Stimulated activated CD8-positive, alpha-beta memory T cell treated with anti-CD3 and anti-CD28 coated beads, Interleukin-15, amount 100 ng/mL, for 24 hours (primary cell): ENCODE results near the gene CKAP2L.
"Not testable (repeated sequence)": the region's sequence is repeated elsewhere in the genome, so short reads cannot be mapped to it uniquely, and the experiment has no call there.

Source experiments
- DNase-seq: peaks from one replicate; pipeline ENCODE4 v3.0.0-alpha.2; 2020; ENCODE audit warnings: low read depth

The CKAP2L gene

GRCh38 chr2:112725545-112726457 lies 38.6 kb downstream of the CKAP2L start:
- DNase-seq = no peak

GRCh38 chr2:112724591-112725525 lies 39.6 kb downstream of the CKAP2L start:
- DNase-seq = no peak

- DNase-seq = no peak
Observed at GRCh38 chr2:112723995-112724394, 40.4 kb downstream of the CKAP2L start.

DNA sequence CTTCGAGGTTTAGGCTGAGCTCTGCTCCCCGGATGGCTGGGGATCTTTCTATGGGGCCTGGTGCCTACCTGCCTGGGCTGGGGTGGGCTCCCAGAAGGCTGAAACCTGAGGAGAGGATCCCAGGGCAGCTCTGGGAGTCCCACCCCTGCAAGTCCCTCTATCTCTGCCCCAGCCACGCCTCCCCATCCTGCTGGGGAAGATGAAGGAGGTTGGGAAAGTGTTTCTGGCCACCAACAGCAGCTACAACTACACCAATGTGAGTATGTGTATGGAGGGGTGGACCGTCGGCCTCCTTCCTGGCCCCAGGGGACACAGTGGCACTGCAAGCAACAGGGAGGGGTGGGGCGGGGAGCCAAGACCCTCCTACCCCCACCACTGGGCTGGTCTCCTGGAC lies 40.9 kb downstream of the CKAP2L start:
- DNase-seq = no peak

DNA sequence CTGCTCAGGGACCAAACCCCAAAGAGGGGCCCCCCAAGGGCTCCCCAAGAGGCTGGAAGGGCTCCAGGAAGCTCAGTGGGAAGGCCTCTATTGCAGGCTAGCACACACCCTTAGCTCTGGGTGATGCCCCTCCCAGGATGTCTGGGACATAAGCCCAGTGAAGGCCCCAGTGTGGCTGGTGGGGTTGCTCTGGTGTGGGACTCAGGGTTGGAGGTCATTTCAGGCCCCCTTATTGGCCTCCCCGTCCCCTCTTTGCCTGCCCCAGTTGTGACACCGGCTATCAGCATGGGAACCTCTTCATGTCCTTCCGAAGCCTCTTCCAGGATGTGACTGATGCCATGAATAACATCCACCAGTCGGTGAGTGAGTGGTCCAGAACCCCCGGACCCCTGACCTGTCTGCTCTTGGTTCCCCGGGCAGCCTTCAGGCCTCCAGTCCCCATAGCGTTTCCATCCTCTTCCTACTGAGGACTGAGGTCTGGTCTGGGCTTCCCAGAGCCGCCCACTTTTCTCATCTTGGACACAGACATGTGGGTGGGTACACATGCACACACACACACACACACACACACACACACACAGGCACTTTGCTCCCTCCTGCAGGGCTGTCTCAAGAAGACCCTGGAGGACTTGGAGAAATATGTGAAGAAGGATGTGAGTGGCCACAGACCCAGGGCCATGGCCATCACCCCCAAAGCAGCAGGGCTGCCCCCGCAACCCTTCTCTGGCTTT lies 41.4 kb downstream of the CKAP2L start:
- no peak for DNase-seq

DNA sequence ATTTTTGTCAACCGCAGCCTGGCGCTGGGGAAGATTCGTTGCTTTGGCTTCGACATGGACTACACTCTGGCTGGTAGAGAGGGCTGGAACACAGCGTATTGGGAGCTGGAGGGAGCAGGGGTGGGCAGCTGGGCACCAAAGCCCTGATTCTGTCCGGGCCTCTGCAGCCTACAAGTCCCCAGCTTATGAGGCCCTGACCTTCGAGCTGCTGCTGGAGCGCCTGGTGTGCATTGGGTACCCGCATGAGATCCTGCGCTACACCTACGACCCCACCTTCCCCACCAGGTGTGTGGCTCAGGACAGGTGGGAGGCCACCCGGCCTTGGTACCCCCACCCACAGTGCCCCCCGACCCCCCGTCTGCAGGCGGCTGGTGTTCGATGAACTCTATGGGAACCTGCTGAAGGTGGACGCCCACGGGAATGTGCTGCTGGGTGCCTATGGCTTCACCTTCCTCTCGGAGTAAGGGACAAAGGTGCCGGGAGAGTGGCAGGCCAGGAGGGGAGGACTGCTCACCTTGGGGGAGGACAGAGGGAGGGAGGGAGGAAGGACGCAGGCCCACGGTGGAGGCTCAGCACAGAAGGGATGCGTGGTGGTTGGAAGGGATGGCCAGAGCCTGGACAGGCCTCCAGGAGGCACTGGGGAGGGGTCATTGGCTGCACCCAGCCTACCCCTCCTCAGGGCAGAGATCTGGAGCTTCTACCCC lies 42.4 kb downstream of the CKAP2L start:
- DNase-seq = no peak

- no peak for DNase-seq
Observed at GRCh38 chr2:112720785-112721184, 43.6 kb downstream of the CKAP2L start, which contains the start of gene NT5DC4. Gene NT5DC4, plus strand, starts transcription at chr2:112721020. Its CDS starts 60 bp downstream, at chr2:112721080.

DNA sequence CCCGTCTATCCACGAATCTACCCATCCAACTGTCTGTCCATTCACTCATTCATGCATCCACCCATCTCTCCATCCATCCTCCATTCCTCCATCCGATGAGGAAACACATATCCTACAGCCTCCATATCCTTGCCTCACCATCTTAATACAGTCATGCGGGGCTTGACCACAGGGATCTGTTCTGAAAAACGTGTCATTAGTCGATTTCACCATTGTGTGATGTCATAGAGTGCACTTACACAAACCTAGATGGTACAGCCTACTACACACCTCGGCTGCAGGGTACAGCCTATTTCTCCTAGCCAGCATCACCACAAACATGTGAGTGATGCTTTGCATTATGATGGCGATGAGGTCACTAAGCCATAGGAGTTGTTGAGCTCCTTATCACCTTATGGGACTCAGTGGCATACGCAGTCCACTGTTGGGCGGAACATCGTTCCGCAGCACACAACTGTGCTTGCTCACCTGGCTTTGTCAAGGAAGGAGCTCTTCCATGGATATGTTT lies 45.5 kb downstream of the CKAP2L start:
- DNase-seq = no peak

DNA sequence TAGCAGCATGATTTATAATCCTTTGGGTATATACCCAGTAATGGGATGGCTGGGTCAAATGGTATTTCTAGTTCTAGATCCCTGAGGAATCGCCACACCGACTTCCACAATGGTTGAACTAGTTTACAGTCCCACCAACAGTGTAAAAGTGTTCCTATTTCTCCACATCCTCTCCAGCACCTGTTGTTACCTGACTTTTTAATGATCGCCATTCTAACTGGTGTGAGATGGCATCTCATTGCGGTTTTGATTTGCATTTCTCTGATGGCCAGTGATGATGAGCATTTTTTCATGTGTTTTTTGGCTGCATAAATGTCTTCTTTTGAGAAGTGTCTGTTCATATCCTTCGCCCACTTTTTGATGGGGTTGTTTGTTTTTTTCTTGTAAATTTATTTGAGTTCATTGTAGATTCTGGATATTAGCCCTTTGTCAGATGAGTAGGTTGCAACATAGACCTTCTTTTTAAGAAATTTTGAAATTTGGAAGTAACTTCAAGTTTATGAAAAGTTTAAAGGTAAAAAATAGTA lies 47.5 kb downstream of the CKAP2L start:
- not testable (repeated sequence) for DNase-seq

GRCh38 chr2:112716094-112716493 lies 48.3 kb downstream of the CKAP2L start:
- not testable (repeated sequence) for DNase-seq

DNA sequence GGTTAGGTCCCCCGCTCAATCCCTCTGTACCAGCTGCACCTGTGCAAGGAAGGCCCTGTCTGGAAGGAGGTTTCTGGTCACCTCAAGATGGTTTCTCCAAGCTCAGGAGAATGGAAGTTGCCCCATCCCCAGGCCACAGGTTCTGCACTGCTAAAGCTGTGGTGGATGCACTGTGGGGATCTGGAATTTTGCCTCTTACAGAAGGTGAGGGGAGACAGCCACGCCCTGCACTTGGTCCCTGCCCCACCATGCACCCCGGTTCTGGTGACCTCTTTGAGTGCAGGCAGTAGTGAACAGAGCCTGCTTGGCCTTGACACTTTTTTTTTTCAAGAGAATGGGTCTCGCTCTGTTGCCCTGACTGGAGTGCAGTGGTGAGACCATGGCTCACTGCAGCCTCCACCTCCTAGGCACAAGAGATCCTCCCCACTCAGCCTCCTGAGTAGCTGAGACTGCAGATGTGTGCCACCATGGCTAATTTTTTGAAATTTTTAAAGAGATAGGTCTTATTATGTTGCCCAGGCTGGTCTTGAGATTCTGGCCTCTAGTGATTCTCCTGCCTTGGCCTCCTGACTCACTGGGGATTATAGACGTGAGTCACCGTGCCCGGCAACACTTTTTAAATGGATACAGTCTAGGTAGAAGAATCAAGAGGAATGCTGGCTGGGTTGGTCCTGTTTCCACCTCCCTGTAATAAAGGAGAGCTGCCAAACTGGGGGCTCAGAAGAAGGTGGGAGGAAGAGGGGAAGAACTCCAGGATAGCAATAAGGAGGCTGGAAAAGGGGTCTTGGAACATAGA lies 49.4 kb downstream of the CKAP2L start:
- DNase-seq = no peak

DNA sequence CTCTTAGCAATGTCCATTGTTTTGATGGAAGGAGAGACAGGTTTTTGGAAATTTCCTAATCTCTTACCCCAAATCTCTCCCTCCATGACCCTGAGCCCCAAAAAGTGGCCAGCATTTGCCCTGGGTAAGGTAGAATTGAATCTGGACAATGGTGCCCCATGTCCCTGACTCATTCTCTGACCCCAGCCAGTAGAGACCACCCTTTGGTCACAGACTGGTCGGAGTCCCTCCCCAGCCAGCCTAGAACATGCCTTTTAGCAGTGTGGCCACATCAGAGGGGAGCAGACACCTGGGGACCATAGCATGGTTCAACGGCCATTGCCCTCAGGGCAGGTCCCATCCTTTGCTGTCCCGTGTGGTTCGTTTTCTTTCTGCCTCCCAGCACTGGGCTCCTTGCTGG lies 50.1 kb downstream of the CKAP2L start:
- no peak for DNase-seq

DNA sequence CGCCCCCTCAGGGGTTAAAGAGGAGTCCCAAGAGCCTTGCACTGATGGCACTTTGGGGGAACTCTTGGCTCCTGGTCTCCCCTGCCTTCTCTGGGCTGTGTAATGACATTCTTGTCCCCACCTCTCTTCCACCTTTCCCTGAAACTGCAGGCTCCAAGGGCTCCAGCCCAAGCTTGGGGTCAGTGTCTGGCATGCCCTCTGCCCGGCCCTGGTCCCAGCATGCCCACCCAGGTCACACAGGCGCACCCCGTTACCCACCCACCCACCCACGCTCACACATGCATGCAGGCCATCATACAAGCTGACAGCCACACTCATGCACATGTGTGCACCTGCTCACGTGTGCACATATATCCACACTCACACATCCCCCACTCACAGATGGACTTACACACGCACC lies 50.5 kb downstream of the CKAP2L start:
- DNase-seq = no peak

- DNase-seq = no peak
Observed at GRCh38 chr2:112713585-112713925, 50.9 kb downstream of the CKAP2L start.

DNA sequence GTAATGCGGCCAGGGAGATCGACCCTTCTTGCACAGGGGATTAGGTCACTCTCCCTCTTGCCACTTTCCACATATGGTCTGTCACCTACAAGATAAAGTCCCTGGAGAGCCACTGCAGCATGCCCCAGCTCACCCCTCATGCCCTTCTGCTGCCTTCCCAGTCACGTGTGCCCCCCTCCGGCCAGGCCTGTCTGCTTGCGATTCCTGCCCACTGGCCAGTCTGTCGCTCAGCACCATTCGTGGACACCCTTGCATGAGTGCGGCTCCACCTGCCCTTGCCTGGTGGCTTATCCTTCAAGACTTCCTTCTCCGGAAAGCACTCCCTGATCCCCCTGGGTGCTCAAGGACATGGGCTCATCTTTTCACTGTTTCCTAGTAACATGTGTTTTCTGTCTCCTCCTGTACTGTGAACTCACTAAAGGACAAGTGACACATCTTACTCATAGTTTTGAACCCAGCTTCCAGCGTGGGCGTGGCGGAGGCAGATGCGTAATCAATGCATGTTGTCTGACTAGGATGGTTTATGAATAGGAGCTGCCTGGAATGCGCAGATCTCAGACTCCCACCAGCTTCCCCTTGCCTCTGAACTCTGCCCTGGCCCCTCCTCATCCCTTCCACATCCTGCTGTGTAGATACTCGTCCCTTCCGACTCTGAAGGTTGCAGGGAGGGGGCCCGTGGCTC lies 51.4 kb downstream of the CKAP2L start:
- DNase-seq = no peak

DNA sequence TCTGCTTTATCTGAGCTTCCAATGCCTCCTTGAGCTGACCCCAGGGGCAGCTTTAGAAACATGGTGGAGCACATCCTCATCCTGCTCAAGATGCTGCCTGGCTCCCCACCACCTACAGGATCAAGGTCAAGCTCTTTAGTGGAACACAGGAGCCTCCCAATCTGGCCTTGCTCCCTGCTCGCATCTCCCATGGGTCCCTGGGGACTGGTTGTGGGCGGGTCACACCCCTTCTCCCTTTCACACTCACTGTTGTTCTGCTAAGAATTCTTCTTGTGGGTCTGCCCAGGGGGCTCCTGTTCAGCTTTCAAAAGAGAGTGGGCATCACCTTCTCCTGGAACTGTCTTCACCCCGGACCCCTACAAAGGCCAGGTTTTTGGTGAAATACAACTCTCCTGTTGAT lies 51.9 kb downstream of the CKAP2L start:
- no peak for DNase-seq

GRCh38 chr2:112710956-112711750 lies 53.3 kb downstream of the CKAP2L start:
- no peak for DNase-seq

DNA sequence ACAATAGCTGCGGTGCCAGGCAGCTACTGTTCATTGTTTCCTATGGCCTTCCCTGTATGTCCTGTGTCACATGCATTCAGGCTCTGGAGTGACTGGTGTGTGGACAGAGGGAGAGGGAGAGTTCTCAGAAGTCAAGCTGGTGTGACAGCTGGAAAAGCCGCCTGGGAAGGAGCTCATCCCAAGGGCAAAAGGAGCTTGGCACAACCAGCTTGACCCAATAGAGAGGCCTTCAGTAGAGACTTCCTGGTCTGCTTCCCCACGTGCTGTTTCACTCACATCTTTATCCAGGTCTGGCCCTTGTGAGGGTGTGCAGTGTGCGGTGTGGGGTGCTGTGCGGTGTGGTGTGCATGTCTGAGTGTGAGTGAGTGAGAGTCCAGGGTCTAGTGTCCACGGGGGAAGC lies 54.7 kb downstream of the CKAP2L start:
- DNase-seq = no peak

DNA sequence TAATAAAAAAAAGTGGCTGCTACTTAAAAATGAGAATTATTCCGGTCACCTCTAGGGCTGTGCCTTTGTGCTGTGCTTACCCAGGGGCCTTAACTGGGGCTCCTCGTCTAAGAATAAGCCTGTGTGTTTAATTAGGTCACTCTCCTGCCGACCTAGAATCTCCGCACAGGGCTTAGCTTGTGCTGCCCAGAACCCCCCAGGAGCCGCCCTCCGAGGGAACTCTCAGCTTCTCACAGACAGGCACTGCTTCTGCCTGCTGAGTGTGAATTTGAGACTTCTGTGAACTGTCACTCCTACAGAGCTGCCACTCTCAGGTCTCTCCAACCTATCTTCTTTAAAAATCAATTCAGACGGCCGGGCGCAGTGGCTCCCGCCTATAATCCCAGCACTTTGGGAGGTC lies 55.4 kb downstream of the CKAP2L start:
- no peak for DNase-seq
